K562 treated with DMSO at 1 percent for 12 hours (cell line): ENCODE data around the gene USP24. TPM values are rescaled to one million over a fixed set of nuclear protein-coding genes. Genes with fewer than 3 reads are reported as not detected.

Experiments used
- total RNA-seq: library from RNA; unstranded; fragments of 300-600 nt; gene quantifications from 2 replicates; pipeline ENCODE4 v1.2.3, GENCODE V29; 2022; ENCODE audit not compliant: insufficient read depth

Gene USP24
- total RNA-seq: 4.6 and 18.0 TPM in 2 replicates

GRCh38 chr1:55215194-55216021 lies at the start of gene USP24:
TSS of gene USP24 (minus strand) at chr1:55215364. CDS start at chr1:55215113, 251 bp downstream.

GRCh38 chr1:55039342-55040082 lies 175.7 kb downstream of the USP24 start, which contains the start of gene PCSK9:
TSS of gene PCSK9 (plus strand) at chr1:55039548. CDS start at chr1:55039838, 290 bp downstream.

Other genes starting within 250 kb of the USP24 start
- not detected in 2 replicates for gene TMEM61, start 234.7 kb downstream of the USP24 start, total RNA-seq
- gene BSND, start 216.4 kb downstream of the USP24 start, total RNA-seq: not detected in 2 replicates
- gene PCSK9, start 175.8 kb downstream of the USP24 start, total RNA-seq: 32.8 and 58.2 TPM in 2 replicates